Neuronal stem cell (in vitro differentiated cells): ENCODE measurements around the gene UCMA.

ENCODE experiments used
- DNase-seq: peaks from one replicate; pipeline ENCODE4 v3.0.0-alpha.2; 2013; ENCODE audit warnings: low spot score
- H2AFZ ChIP-seq: one replicate; pipeline ENCODE4 v1.6.1; 2013; ENCODE audit warnings: mild to moderate bottlenecking, low read length, inconsistent platforms
- H2AK5ac ChIP-seq: 2 replicates; pipeline ENCODE4 v1.6.1; 2013; ENCODE audit warnings: low read depth, mild to moderate bottlenecking, inconsistent platforms, low read length, moderate library complexity, mixed read lengths
- H2BK120ac ChIP-seq: 2 replicates; pipeline ENCODE4 v1.6.1; 2013; ENCODE audit warnings: low read depth, mild to moderate bottlenecking, inconsistent platforms, low read length, moderate library complexity, mixed read lengths
- H2BK12ac ChIP-seq: one replicate; pipeline ENCODE4 v1.6.1; 2013; ENCODE audit warnings: low read length, inconsistent platforms
- H2BK15ac ChIP-seq: 2 replicates; pipeline ENCODE4 v1.6.1; 2013; ENCODE audit warnings: mild to moderate bottlenecking, low read length, inconsistent platforms, mixed read lengths
- H2BK5ac ChIP-seq: one replicate; pipeline ENCODE4 v1.6.1; 2013; ENCODE audit warnings: inconsistent platforms, mild to moderate bottlenecking, low read length, moderate library complexity
- H3K14ac ChIP-seq: one replicate; pipeline ENCODE4 v1.6.1; 2013; ENCODE audit warnings: low read length, inconsistent platforms
- H3K18ac ChIP-seq: 2 replicates; pipeline ENCODE4 v1.6.1; 2013; ENCODE audit warnings: low read length, inconsistent platforms
- H3K23ac ChIP-seq: 2 replicates; pipeline ENCODE4 v1.6.1; 2013; ENCODE audit warnings: low read depth, mild to moderate bottlenecking, mixed read lengths, low read length, inconsistent platforms; ENCODE audit not compliant: poor library complexity
- H3K27ac ChIP-seq: replicated peaks from 3 replicates; pipeline ENCODE4 v1.5.1; 2013; ENCODE audit warnings: low read length, inconsistent platforms
- H3K27me3 ChIP-seq, 3 experiments: 2 replicates each; pipeline ENCODE4 v1.6.1; 2013; ENCODE audit warnings: low read length in 3 of 3, mild to moderate bottlenecking in 2 of 3, inconsistent platforms in 1 of 3, low read depth in 1 of 3, mixed read lengths in 1 of 3, moderate library complexity in 1 of 3; ENCODE audit not compliant: control insufficient read depth in 3 of 3, insufficient read depth in 3 of 3
- H3K36me3 ChIP-seq, 2 donors: replicated peaks in 1 of 2; 2 replicates each; pipeline ENCODE4 v1.6.1; 2013; ENCODE audit warnings: low read length in 2 of 2; ENCODE audit not compliant: control insufficient read depth in 2 of 2, insufficient read depth in 2 of 2
- H3K4ac ChIP-seq: 2 replicates; pipeline ENCODE4 v1.6.1; 2013; ENCODE audit warnings: inconsistent platforms, mild to moderate bottlenecking, low read length, moderate library complexity
- H3K4me1 ChIP-seq, 2 donors: 1 replicate in 1 of 2; 2 replicates in 1 of 2; pipeline ENCODE4 v1.6.1; 2013; ENCODE audit warnings: low read length in 2 of 2, low read depth in 1 of 2; ENCODE audit not compliant: control insufficient read depth in 2 of 2, insufficient read depth in 1 of 2
- H3K4me2 ChIP-seq: one replicate; pipeline ENCODE4 v1.6.1; 2013; ENCODE audit warnings: mild to moderate bottlenecking, low read length, inconsistent platforms; ENCODE audit not compliant: insufficient read depth, poor library complexity, severe bottlenecking
- H3K4me3 ChIP-seq, 2 donors: 2 replicates each; pipeline ENCODE4 v1.5.1; 2013; ENCODE audit warnings: low read length in 2 of 2, mild to moderate bottlenecking in 2 of 2, inconsistent platforms in 1 of 2, moderate library complexity in 1 of 2
- H3K79me1 ChIP-seq: one replicate; pipeline ENCODE4 v1.6.1; 2013; ENCODE audit warnings: low read depth, mild to moderate bottlenecking, inconsistent platforms, low read length, moderate library complexity
- H3K9ac ChIP-seq: one replicate; pipeline ENCODE4 v1.6.1; 2013; ENCODE audit warnings: mild to moderate bottlenecking, low read depth, low read length, inconsistent platforms; ENCODE audit not compliant: poor library complexity
- H3K9me3 ChIP-seq, 2 donors: replicated peaks in 1 of 2; 2 replicates each; pipeline versions ENCODE3 to v1.6.1; 2013; ENCODE audit warnings: low read length in 2 of 2, mild to moderate bottlenecking in 2 of 2, inconsistent platforms in 1 of 2, low read depth in 1 of 2, mixed read lengths in 1 of 2, moderate library complexity in 1 of 2; ENCODE audit not compliant: control insufficient read depth in 2 of 2, insufficient read depth in 1 of 2
- H4K8ac ChIP-seq: one replicate; pipeline ENCODE4 v1.6.1; 2013; ENCODE audit warnings: low read depth, mild to moderate bottlenecking, inconsistent platforms, low read length, moderate library complexity
- H4K91ac ChIP-seq: one replicate; pipeline ENCODE4 v1.6.1; 2013; ENCODE audit warnings: low read length, low read depth, mild to moderate bottlenecking, inconsistent platforms; ENCODE audit not compliant: poor library complexity
- WGBS, 2 donors: extraction: QIAGEN DNeasy Blood & Tissue Kit; methylation state at CpG; one replicate each; pipeline ENCODE4 v1.1.7; 2013; ENCODE audit warnings: missing lambda C conversion rate in 2 of 2, mixed read lengths in 1 of 2; ENCODE audit not compliant: insufficient read length in 2 of 2, insufficient replicate concordance in 1 of 2; ENCODE audit errors: extremely low coverage in 2 of 2; 5-methylcytosine and 5-hydroxymethylcytosine counted together

The UCMA gene

GRCh38 chr10:13223241-13223640 lies 10.9 kb downstream of the UCMA start:
- no peak for DNase-seq
- Histone ChIP-seq H3K79me1 (no peaks in the 10 kb centered on the region), H2AK5ac (no peak overlapping the region), H4K91ac (no peak overlapping the region), H3K4ac (no peak overlapping the region), H2BK12ac (no peak overlapping the region), H2BK5ac (no peak overlapping the region), H3K18ac (no peak overlapping the region), H3K4me3 (no peak overlapping the region), H4K8ac (no peak overlapping the region), H3K23ac (no peak overlapping the region), H3K9me3 (no peaks in the 10 kb centered on the region), H3K36me3 (no peaks in the 10 kb centered on the region), H3K9ac (no peak overlapping the region), H3K14ac (no peak overlapping the region), H2AFZ (no peak overlapping the region), H3K27me3 (peaks cover 0 to 2% (median 0%) of the 10 kb centered on the region in 3 experiments), H2BK120ac (no peak overlapping the region), H3K4me1 (peaks cover 0 to 3% of the 10 kb centered on the region in 2 donors), H2BK15ac (no peak overlapping the region), H3K27ac (no peak overlapping the region), H3K4me2 (no peak overlapping the region)
- WGBS, 2 donors, result no CpG with 5 or more reads among the region's 9 CpGs

GRCh38 chr10:13222566-13222965 lies 11.6 kb downstream of the UCMA start:
- H4K91ac ChIP-seq, result no peak overlapping the region
- no peak overlapping the region for H4K8ac ChIP-seq
- peaks cover 0 to 3% of the 10 kb centered on the region in 2 donors for H3K4me1 ChIP-seq
- H3K9ac ChIP-seq, result no peak overlapping the region
- H3K4ac ChIP-seq, result no peak overlapping the region
- no peaks in the 10 kb centered on the region for H3K36me3 ChIP-seq
- no peak for DNase-seq
- H3K14ac ChIP-seq, result no peak overlapping the region
- no peaks in the 10 kb centered on the region for H3K9me3 ChIP-seq
- no peak overlapping the region for H3K4me2 ChIP-seq
- H2BK120ac ChIP-seq, result no peak overlapping the region
- no CpG with 5 or more reads among the region's 7 CpGs for WGBS, 2 donors
- no peak overlapping the region for H2AK5ac ChIP-seq
- H2BK15ac ChIP-seq, result no peak overlapping the region
- H3K27me3 ChIP-seq, result peaks cover 0 to 2% (median 0%) of the 10 kb centered on the region in 3 experiments
- H3K18ac ChIP-seq, result no peak overlapping the region
- no peak overlapping the region for H3K23ac ChIP-seq
- H2BK5ac ChIP-seq, result no peak overlapping the region
- H3K79me1 ChIP-seq, result no peaks in the 10 kb centered on the region
- no peak overlapping the region for H3K27ac ChIP-seq
- H3K4me3 ChIP-seq, result no peak overlapping the region
- H2BK12ac ChIP-seq, result no peak overlapping the region
- H2AFZ ChIP-seq, result no peak overlapping the region

GRCh38 chr10:13222151-13222550 lies 12.0 kb downstream of the UCMA start:
- Histone ChIP-seq H3K27me3 (peaks cover 0 to 2% (median 0%) of the 10 kb centered on the region in 3 experiments), H2AFZ (no peak overlapping the region), H2BK5ac (no peak overlapping the region), H3K36me3 (no peaks in the 10 kb centered on the region), H4K91ac (no peak overlapping the region), H3K4me3 (no peak overlapping the region), H3K14ac (no peak overlapping the region), H3K23ac (no peak overlapping the region), H3K4ac (no peak overlapping the region), H2BK15ac (no peak overlapping the region), H3K4me1 (peaks cover 0 to 3% of the 10 kb centered on the region in 2 donors), H2AK5ac (no peak overlapping the region), H3K18ac (no peak overlapping the region), H2BK12ac (no peak overlapping the region), H3K79me1 (no peaks in the 10 kb centered on the region), H2BK120ac (no peak overlapping the region), H3K4me2 (no peak overlapping the region), H3K9ac (no peak overlapping the region), H3K9me3 (no peaks in the 10 kb centered on the region), H4K8ac (no peak overlapping the region), H3K27ac (no peak overlapping the region)
- no peak for DNase-seq
- no CpG with 5 or more reads among the region's 6 CpGs for WGBS, 2 donors

GRCh38 chr10:13221572-13221971 lies 12.6 kb downstream of the UCMA start:
- Histone ChIP-seq H2AK5ac (no peak overlapping the region), H2AFZ (no peak overlapping the region), H3K23ac (no peak overlapping the region), H3K18ac (no peak overlapping the region), H4K91ac (no peak overlapping the region), H4K8ac (no peak overlapping the region), H3K36me3 (no peaks in the 10 kb centered on the region), H3K9me3 (no peaks in the 10 kb centered on the region), H2BK15ac (no peak overlapping the region), H2BK5ac (no peak overlapping the region), H3K79me1 (no peaks in the 10 kb centered on the region), H3K27me3 (no peaks in the 10 kb centered on the region), H3K4me2 (no peak overlapping the region), H3K4ac (no peak overlapping the region), H3K27ac (no peak overlapping the region), H3K4me3 (no peak overlapping the region), H3K4me1 (peaks cover 0 to 3% of the 10 kb centered on the region in 2 donors), H3K14ac (no peak overlapping the region), H2BK120ac (no peak overlapping the region), H3K9ac (no peak overlapping the region), H2BK12ac (no peak overlapping the region)
- WGBS, 2 donors, result no CpG with 5 or more reads among the region's 8 CpGs
- DNase-seq, result no peak
